ENCODE measurements around the gene SNRNP25. TPM values are rescaled to one million over a fixed set of nuclear protein-coding genes. Genes with fewer than 3 reads are reported as not detected.

Gene SNRNP25
- 22.5 and 26.7 TPM in 2 replicates for total RNA-seq

DNA sequence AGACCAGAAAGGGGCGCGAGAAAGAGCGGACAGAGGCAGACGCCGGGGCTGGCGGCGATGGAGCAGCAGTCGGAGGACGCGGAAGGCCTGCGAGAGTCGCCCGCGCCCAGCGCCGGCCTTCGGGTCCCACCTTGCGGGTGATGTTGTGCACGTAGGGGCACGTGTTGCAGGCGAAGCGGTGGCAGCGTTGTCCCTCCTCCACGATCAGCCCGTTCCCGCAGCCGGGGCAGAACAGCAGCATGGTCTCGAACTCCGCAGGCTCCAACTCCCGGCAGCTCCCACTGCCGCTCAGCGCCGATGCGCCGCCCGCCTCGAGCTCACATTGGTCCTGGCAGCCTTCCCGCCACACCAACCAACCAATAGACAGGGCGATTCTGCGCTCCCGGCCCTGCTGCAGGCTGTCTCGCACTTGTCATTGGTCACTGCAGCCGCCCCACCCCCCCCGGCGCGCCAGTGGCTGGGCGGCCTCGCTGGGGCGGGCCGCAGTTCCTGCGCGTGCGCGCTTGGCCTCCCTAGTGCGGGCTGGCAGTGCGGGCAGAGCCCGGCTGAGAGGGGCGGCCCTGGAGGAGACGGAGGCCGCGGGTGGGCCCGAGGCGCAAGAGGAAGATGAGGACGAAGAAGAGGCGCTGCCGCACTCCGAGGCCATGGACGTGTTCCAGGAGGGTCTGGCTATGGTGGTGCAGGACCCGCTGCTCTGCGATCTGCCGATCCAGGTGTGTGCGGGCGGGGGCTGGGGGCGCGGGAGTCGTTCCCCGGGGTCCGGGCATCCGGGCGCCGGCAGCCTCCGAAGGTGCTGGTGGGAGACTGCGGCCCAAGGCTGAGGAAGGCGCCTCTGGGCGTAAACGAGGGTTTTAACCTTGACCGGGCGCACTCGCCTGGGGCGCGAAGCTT lies at the start of gene SNRNP25, which contains the start of gene POLR3K:
Gene SNRNP25 (plus strand): TSS at position 483 of the 891 bp plus-strand sequence. CDS start 189 bp downstream, at position 672.
Gene POLR3K (minus strand): TSS at position 263 of the 891 bp plus-strand sequence. CDS start 22 bp downstream, at position 241.

DNA sequence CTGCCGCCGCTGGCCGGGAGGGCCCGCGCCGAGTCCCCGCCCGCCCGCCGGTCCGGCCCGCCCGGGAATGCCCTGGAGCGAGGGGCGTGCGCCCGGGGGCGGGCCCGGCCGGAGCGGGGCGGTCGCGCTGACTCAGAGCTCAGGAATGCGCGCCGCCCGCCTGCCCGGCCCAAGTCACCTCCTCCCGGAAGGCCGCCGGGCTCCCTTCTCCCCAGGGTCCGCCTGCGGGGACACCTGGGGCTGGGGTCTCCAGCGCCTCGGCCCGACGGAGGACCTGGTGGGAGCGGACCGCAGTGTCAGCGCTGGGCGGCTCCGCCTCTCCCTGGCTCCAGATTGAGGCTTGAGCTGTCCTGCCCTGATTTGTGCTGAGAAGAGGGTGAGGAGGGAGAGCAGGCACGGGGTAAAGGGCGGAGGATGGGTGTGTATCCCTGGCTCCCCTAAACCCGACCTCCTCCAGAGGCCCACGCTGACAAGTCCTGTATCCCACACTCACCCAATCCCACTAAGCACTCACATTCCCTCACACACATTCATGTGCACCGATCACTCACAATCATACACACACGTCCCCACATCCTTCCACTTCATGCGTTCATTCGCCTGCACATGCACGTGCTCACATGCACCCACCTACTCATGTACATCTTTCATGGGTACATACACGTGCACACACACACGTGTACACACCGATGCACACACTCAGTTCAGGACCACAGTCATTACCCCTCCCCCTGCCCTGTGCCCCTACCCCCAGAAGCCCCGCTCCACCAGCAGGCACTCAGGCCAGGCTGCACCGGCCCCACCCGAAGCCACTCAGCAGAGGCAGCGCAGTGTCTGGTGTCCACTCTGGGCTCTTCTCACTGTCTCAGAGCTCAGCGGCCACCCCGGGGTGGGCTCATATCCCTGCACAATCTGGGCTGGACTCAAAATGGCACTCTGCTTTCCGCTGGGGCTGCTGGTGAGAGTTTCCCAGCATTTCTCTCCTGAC lies 19.2 kb downstream of the SNRNP25 start, which contains the start of gene RHBDF1:
Gene RHBDF1 (minus strand): TSS at position 71 of the 988 bp plus-strand sequence. CDS start 7,616 bp downstream, outside the sequence.

DNA sequence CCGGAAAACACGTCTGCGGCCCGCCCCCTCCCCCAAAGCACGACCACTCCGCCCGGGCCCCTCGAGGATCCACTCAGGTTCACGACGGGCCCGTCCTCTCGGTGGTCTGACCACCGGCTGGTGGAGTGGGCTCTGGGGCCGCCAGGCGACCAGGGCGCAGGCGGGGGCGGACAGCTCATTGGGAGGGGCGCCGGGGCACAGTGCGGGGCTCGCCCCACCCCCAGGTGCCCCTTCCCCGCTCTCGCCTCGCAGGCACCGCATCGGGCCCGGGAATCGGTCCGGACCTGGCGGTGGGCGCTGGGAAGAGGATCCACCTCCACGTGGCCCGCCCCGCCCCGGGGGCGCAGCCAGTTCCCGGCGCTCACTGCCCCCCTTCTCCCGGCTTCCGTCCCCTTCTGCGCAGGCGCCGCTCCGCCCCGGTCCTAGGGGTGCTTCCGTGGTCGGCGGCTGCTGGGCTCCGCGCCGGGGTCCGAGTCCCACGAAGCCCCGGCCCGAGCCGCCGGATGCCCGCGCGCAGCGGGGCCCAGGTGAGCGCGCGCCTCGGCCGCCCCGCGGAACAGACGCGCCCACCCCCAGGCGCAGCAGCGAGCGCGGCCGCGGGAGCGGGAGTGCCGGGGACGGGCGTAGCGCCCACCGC lies 24.3 kb downstream of the SNRNP25 start, which contains the start of gene MPG:
Gene MPG (plus strand): TSS at position 419 of the 637 bp plus-strand sequence. CDS start 85 bp downstream, at position 504.

Other genes with a start within 250 kb of the SNRNP25 start
- gene POLR3K, start 220 bp upstream of the SNRNP25 start, total RNA-seq, result 4.2 and 6.3 TPM in 2 replicates
- gene RHBDF1, start 18.8 kb downstream of the SNRNP25 start, total RNA-seq, result 42.1 and 50.4 TPM in 2 replicates
- 216 and 263 TPM in 2 replicates for gene MPG, start 24.4 kb downstream of the SNRNP25 start, total RNA-seq
- 6.7 and 8.9 TPM in 2 replicates for gene NPRL3, start 84.8 kb downstream of the SNRNP25 start, total RNA-seq
- gene HBZ, start 98.8 kb downstream of the SNRNP25 start, total RNA-seq, result not detected in 2 replicates
- not detected in 2 replicates for gene HBM, start 112.2 kb downstream of the SNRNP25 start, total RNA-seq
- gene HBA2, start 119.0 kb downstream of the SNRNP25 start, total RNA-seq, result not detected in 2 replicates
- gene HBA1, start 122.9 kb downstream of the SNRNP25 start, total RNA-seq, result 5.8 TPM in 1 of 2 replicates, not detected in the other
- not detected in 2 replicates for gene HBQ1, start 126.6 kb downstream of the SNRNP25 start, total RNA-seq
- 29.8 and 30.0 TPM in 2 replicates for gene LUC7L, start 175.6 kb downstream of the SNRNP25 start, total RNA-seq
- gene FAM234A, start 181.0 kb downstream of the SNRNP25 start, total RNA-seq, result 119 and 130 TPM in 2 replicates
- gene RGS11, start 222.1 kb downstream of the SNRNP25 start, total RNA-seq, result 4.9 and 5.2 TPM in 2 replicates
- gene ARHGDIG, start 226.8 kb downstream of the SNRNP25 start, total RNA-seq, result 2.2 and 2.3 TPM in 2 replicates
- 0.18 and 0.32 TPM in 2 replicates for gene PDIA2, start 229.3 kb downstream of the SNRNP25 start, total RNA-seq